ENCODE data around the gene ALKBH3. TPM values are rescaled to one million over a fixed set of nuclear protein-coding genes. Genes with fewer than 3 reads are reported as not detected.

ALKBH3 gene
- total and polyA plus RNA-seq, 2 of the 13 experiments (the other 11 are each of a cell fraction or from before 2014, with no cell fraction given), result 17.8 to 36.1 TPM

- TF ChIP-seq ZNF563 (CRISPR knock-in tag; IDR thresholded peaks at IDR 0.05) (no peak), RELA (CRISPR knock-in tag; IDR thresholded peaks at IDR 0.05) (no peak), MEF2D (CRISPR knock-in tag; IDR thresholded peaks at IDR 0.05) (no peak), ZNF431 (CRISPR knock-in tag; IDR thresholded peaks at IDR 0.05; ENCODE audit: borderline replicate concordance, low read depth) (no peak), ZNF337 (CRISPR knock-in tag; IDR thresholded peaks at IDR 0.05; ENCODE audit: borderline replicate concordance, low read depth) (no peak), CBX1 (IDR thresholded peaks at IDR 0.05; ENCODE audit: low read depth) (no peak), ZNF101 (CRISPR knock-in tag; IDR thresholded peaks at IDR 0.05; ENCODE audit: borderline replicate concordance, low read depth) (no peak), ZNF547 (CRISPR knock-in tag; IDR thresholded peaks at IDR 0.05) (no peak), EED (CRISPR knock-in tag; IDR thresholded peaks at IDR 0.05) (no peak), NFKB2 (CRISPR knock-in tag; IDR thresholded peaks at IDR 0.05; ENCODE audit: borderline replicate concordance) (no peak), TAF15 (IDR thresholded peaks at IDR 0.05; ENCODE audit: low read depth, low read length, poor library complexity, severe bottlenecking) (no peak)
Observed at GRCh38 chr11:43913829-43914380, 33.3 kb downstream of the ALKBH3 start (continued).

- intact Hi-C loops (cut with micrococcal nuclease; ENCODE audit: unreplicated experiment), result no loop called here
- WGBS (ENCODE audit: low lambda C conversion rate), result 98% methylated on average over 1 of the region's 1 CpG
- Histone ChIP-seq H3K4me2 (ENCODE audit: low read depth, low read length) (no peak overlapping the region), H3K27ac (ENCODE audit: extremely low read length, insufficient read depth, low read length) (no peak overlapping the region), H3K79me2 (ENCODE audit: insufficient read depth, low read length) (no peaks in the 10 kb centered on the region), H3K4me3 (replicated peaks in 1 of 3; ENCODE audit: insufficient read depth in 1 of 3, low read depth in 2 of 3, low read length in 3 of 3) (no peak overlapping the region), H3K36me3 (replicated peaks in 1 of 2; ENCODE audit: control insufficient read depth in 1 of 2, insufficient read depth in 2 of 2, low read length in 2 of 2) (peaks cover 10 to 25% of the 10 kb centered on the region in 2 experiments), H3K4me1 (ENCODE audit: insufficient read depth, low read length) (no peaks in the 10 kb centered on the region), H2AFZ (ENCODE audit: low read length) (no peak overlapping the region), H3K9me3 (ENCODE audit: low read length) (no peaks in the 10 kb centered on the region), H3K27me3 (ENCODE audit: control insufficient read depth in 1 of 2, insufficient read depth in 2 of 2, low read length in 2 of 2) (no peaks in the 10 kb centered on the region), H3K9ac (ENCODE audit: insufficient read depth, low read depth, low read length) (no peak overlapping the region), H4K20me1 (ENCODE audit: insufficient read depth, low read length) (no peaks in the 10 kb centered on the region)
- in situ Hi-C loops (cut with HindIII; ENCODE audit: extremely low pct_ligation_motif_present, low pct_unique_long_range_greater_than_20kb), result no loop called here
- ChIA-PET CTCF (ENCODE audit: low intra/inter-chr PET ratio, low total read pairs) (no interaction called here), POLR2A (no interaction called here)
- ATAC-seq (no peak), DNase-seq (ENCODE audit: low spot score) (no peak), FAIRE-seq (no peak)
- no TSS peak for BruUV-seq (replicated peaks)
- TF ChIP-seq FOSL1 (CRISPR knock-in tag; IDR thresholded peaks at IDR 0.05; ENCODE audit: borderline replicate concordance), result no peak
- TF ChIP-seq NFATC3 (CRISPR knock-in tag; IDR thresholded peaks at IDR 0.05), result no peak
- no peak for TF ChIP-seq IRX3 (CRISPR knock-in tag; IDR thresholded peaks at IDR 0.05; ENCODE audit: borderline replicate concordance, low read depth)
- no peak for TF ChIP-seq GABPB1 (CRISPR knock-in tag; IDR thresholded peaks at IDR 0.05)
- no peak for TF ChIP-seq ZSCAN9 (CRISPR knock-in tag; IDR thresholded peaks at IDR 0.05; ENCODE audit: borderline replicate concordance)
- no peak for TF ChIP-seq ZNF800 (CRISPR knock-in tag; IDR thresholded peaks at IDR 0.05)
- no peak for TF ChIP-seq ZNF20 (CRISPR knock-in tag; IDR thresholded peaks at IDR 0.05)
- TF ChIP-seq ZNF512 (CRISPR knock-in tag; IDR thresholded peaks at IDR 0.05), result no peak
- no peak for TF ChIP-seq ARNT2 (CRISPR knock-in tag; IDR thresholded peaks at IDR 0.05; ENCODE audit: low read depth)
- no peak for TF ChIP-seq SPEN (CRISPR knock-in tag; IDR thresholded peaks at IDR 0.05; ENCODE audit: low read depth)
Observed at GRCh38 chr11:43914466-43914865, 33.8 kb downstream of the ALKBH3 start.
